ENCODE results near the gene KIF13A. TPM values are rescaled to one million over a fixed set of nuclear protein-coding genes. Genes with fewer than 3 reads are reported as not detected.
A peak's percentile ranks its signal among the peaks of the same experiment; 100 is the strongest.

Gene KIF13A
- total and polyA plus RNA-seq, 9 of the 15 experiments (the other 6 are each of a cell fraction or from before 2014, with no cell fraction given), result 3.6 to 44.3 (median 29.7) TPM

DNA sequence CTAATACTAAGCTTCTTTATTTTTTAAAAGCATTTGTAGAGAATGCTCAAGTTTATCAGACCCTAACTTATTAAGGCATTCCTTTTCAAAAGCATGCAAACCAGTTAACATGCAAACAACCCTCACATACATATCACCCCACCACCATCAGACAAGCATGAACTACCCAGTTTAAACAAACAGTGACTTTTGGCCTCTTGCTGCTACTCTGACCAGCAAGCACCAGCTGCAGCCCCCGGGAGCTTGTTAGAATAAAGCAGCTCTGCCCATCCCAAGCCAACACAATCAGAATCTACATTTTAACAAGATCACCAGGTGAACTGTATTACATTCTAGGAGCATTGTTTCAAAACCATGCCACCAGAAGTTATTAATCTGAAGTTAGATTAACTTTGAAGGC lies 274.9 kb downstream of the KIF13A start (continued):
- TF ChIP-seq, protein P1, sequence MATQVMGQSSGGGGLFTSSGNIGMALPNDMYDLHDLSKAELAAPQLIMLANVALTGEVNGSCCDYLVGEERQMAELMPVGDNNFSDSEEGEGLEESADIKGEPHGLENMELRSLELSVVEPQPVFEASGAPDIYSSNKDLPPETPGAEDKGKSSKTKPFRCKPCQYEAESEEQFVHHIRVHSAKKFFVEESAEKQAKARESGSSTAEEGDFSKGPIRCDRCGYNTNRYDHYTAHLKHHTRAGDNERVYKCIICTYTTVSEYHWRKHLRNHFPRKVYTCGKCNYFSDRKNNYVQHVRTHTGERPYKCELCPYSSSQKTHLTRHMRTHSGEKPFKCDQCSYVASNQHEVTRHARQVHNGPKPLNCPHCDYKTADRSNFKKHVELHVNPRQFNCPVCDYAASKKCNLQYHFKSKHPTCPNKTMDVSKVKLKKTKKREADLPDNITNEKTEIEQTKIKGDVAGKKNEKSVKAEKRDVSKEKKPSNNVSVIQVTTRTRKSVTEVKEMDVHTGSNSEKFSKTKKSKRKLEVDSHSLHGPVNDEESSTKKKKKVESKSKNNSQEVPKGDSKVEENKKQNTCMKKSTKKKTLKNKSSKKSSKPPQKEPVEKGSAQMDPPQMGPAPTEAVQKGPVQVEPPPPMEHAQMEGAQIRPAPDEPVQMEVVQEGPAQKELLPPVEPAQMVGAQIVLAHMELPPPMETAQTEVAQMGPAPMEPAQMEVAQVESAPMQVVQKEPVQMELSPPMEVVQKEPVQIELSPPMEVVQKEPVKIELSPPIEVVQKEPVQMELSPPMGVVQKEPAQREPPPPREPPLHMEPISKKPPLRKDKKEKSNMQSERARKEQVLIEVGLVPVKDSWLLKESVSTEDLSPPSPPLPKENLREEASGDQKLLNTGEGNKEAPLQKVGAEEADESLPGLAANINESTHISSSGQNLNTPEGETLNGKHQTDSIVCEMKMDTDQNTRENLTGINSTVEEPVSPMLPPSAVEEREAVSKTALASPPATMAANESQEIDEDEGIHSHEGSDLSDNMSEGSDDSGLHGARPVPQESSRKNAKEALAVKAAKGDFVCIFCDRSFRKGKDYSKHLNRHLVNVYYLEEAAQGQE (IDR thresholded peaks at IDR 0.05; ENCODE audit: borderline replicate concordance), result peak; percentile 15; the same call in 1 of the 2 replicates
- TF ChIP-seq, protein P1 (CRISPR knock-in tag; IDR thresholded peaks at IDR 0.05; ENCODE audit: low read depth), result no peak
- TF ChIP-seq, protein P2, sequence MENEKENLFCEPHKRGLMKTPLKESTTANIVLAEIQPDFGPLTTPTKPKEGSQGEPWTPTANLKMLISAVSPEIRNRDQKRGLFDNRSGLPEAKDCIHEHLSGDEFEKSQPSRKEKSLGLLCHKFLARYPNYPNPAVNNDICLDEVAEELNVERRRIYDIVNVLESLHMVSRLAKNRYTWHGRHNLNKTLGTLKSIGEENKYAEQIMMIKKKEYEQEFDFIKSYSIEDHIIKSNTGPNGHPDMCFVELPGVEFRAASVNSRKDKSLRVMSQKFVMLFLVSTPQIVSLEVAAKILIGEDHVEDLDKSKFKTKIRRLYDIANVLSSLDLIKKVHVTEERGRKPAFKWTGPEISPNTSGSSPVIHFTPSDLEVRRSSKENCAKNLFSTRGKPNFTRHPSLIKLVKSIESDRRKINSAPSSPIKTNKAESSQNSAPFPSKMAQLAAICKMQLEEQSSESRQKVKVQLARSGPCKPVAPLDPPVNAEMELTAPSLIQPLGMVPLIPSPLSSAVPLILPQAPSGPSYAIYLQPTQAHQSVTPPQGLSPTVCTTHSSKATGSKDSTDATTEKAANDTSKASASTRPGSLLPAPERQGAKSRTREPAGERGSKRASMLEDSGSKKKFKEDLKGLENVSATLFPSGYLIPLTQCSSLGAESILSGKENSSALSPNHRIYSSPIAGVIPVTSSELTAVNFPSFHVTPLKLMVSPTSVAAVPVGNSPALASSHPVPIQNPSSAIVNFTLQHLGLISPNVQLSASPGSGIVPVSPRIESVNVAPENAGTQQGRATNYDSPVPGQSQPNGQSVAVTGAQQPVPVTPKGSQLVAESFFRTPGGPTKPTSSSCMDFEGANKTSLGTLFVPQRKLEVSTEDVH (IDR thresholded peaks at IDR 0.05; ENCODE audit: low read depth, partially characterized antibody), result no peak
- TF ChIP-seq CREM (IDR thresholded peaks at IDR 0.05; ENCODE audit: low read depth), result no peak
- peak in 1 of 2 experiments; percentile 21; a peak in 1 of 4 replicates for TF ChIP-seq FOXA3 (CRISPR knock-in tag; conservative IDR thresholded peaks at IDR 0.05 in 1 of 2, IDR thresholded peaks at IDR 0.05 in 1 of 2)
- TF ChIP-seq, protein P3, sequence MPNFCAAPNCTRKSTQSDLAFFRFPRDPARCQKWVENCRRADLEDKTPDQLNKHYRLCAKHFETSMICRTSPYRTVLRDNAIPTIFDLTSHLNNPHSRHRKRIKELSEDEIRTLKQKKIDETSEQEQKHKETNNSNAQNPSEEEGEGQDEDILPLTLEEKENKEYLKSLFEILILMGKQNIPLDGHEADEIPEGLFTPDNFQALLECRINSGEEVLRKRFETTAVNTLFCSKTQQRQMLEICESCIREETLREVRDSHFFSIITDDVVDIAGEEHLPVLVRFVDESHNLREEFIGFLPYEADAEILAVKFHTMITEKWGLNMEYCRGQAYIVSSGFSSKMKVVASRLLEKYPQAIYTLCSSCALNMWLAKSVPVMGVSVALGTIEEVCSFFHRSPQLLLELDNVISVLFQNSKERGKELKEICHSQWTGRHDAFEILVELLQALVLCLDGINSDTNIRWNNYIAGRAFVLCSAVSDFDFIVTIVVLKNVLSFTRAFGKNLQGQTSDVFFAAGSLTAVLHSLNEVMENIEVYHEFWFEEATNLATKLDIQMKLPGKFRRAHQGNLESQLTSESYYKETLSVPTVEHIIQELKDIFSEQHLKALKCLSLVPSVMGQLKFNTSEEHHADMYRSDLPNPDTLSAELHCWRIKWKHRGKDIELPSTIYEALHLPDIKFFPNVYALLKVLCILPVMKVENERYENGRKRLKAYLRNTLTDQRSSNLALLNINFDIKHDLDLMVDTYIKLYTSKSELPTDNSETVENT (CRISPR knock-in tag; IDR thresholded peaks at IDR 0.05), result no peak
- no peak for TF ChIP-seq BMI1 (IDR thresholded peaks at IDR 0.05; ENCODE audit: low read length)
- TF ChIP-seq, protein P4, sequence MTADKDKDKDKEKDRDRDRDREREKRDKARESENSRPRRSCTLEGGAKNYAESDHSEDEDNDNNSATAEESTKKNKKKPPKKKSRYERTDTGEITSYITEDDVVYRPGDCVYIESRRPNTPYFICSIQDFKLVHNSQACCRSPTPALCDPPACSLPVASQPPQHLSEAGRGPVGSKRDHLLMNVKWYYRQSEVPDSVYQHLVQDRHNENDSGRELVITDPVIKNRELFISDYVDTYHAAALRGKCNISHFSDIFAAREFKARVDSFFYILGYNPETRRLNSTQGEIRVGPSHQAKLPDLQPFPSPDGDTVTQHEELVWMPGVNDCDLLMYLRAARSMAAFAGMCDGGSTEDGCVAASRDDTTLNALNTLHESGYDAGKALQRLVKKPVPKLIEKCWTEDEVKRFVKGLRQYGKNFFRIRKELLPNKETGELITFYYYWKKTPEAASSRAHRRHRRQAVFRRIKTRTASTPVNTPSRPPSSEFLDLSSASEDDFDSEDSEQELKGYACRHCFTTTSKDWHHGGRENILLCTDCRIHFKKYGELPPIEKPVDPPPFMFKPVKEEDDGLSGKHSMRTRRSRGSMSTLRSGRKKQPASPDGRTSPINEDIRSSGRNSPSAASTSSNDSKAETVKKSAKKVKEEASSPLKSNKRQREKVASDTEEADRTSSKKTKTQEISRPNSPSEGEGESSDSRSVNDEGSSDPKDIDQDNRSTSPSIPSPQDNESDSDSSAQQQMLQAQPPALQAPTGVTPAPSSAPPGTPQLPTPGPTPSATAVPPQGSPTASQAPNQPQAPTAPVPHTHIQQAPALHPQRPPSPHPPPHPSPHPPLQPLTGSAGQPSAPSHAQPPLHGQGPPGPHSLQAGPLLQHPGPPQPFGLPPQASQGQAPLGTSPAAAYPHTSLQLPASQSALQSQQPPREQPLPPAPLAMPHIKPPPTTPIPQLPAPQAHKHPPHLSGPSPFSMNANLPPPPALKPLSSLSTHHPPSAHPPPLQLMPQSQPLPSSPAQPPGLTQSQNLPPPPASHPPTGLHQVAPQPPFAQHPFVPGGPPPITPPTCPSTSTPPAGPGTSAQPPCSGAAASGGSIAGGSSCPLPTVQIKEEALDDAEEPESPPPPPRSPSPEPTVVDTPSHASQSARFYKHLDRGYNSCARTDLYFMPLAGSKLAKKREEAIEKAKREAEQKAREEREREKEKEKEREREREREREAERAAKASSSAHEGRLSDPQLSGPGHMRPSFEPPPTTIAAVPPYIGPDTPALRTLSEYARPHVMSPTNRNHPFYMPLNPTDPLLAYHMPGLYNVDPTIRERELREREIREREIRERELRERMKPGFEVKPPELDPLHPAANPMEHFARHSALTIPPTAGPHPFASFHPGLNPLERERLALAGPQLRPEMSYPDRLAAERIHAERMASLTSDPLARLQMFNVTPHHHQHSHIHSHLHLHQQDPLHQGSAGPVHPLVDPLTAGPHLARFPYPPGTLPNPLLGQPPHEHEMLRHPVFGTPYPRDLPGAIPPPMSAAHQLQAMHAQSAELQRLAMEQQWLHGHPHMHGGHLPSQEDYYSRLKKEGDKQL (CRISPR knock-in tag; IDR thresholded peaks at IDR 0.05; ENCODE audit: borderline replicate concordance), result no peak
